Measurements from ENCODE around the gene PARP15. TPM values are rescaled to one million over a fixed set of nuclear protein-coding genes. Genes with fewer than 3 reads are reported as not detected.

The PARP15 gene
- total and polyA plus RNA-seq, 2 donors (not counting 3 experiments of a cell fraction or from before 2014, with no cell fraction given), result 0.81 to 1.4 TPM

DNA sequence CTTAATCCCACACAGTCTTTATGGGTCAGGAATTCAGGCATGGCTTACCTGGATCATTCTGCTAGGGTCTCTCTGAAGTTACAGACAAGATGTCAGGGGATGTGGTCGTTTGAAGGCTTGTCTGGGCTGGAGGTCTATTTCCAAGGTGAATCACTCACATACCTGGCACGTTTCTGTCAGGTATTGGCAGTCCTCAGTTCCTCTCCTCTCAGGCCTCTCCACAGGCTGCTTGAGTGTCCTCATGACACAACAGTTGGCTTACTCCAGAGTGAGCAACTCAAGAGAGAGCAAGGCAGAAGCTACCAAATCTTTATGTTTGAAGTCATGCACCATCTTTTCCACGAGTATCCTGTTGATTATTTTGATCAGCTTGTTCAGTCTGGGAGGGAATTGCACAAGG lies 59.2 kb downstream of the PARP15 start:
- no TSS peak for BruUV-seq (replicated peaks)
- no peak overlapping the region for H3K4me3 ChIP-seq (replicated peaks in 1 of 3; ENCODE audit: insufficient read depth in 1 of 3, low read depth in 1 of 3, low read length in 3 of 3)
- H3K79me2 ChIP-seq (ENCODE audit: control insufficient read depth, insufficient read depth, low read length), result no peaks in the 10 kb centered on the region
- CTCF ChIA-PET, result interaction anchor here (1.3 kb wide), 1 partner anchor 12 kb away, joined by 3 read pairs; no protein-coding TSS in a partner anchor
- DNase-seq (ENCODE audit: low read depth, low spot score) (no peak), FAIRE-seq (no peak)
- intact Hi-C loops (cut with micrococcal nuclease) (no loop called here), dilution Hi-C loops (cut with MboI; ENCODE audit: extremely low pct_ligation_motif_present, low sequenced_read_pairs) (no loop called here)
- POLR2A ChIA-PET, result no interaction called here
- H3K9ac ChIP-seq (replicated peaks; ENCODE audit: extremely low read depth, insufficient read depth, low read length), result no peak overlapping the region
- no peaks in the 10 kb centered on the region for H3K9me3 ChIP-seq (replicated peaks; ENCODE audit: control insufficient read depth, insufficient read depth, low read length)
- H3K4me2 ChIP-seq (ENCODE audit: insufficient read depth, low read length), result no peak overlapping the region
- H3K36me3 ChIP-seq (ENCODE audit: control insufficient read depth in 2 of 2, extremely low read depth in 1 of 2, insufficient read depth in 2 of 2, low read length in 2 of 2), result no peaks in the 10 kb centered on the region
- H2AFZ ChIP-seq (ENCODE audit: low read depth, low read length), result no peak overlapping the region
- H3K4me1 ChIP-seq (ENCODE audit: control insufficient read depth, extremely low read depth, insufficient read depth, low read length), result no peaks in the 10 kb centered on the region
- H3K27ac ChIP-seq (ENCODE audit: insufficient read depth, low read depth, low read length), result no peak overlapping the region
- no peak for TF ChIP-seq MYC (IDR thresholded peaks at IDR 0.05; ENCODE audit: low read depth, low read length)
- TF ChIP-seq, protein P1, sequence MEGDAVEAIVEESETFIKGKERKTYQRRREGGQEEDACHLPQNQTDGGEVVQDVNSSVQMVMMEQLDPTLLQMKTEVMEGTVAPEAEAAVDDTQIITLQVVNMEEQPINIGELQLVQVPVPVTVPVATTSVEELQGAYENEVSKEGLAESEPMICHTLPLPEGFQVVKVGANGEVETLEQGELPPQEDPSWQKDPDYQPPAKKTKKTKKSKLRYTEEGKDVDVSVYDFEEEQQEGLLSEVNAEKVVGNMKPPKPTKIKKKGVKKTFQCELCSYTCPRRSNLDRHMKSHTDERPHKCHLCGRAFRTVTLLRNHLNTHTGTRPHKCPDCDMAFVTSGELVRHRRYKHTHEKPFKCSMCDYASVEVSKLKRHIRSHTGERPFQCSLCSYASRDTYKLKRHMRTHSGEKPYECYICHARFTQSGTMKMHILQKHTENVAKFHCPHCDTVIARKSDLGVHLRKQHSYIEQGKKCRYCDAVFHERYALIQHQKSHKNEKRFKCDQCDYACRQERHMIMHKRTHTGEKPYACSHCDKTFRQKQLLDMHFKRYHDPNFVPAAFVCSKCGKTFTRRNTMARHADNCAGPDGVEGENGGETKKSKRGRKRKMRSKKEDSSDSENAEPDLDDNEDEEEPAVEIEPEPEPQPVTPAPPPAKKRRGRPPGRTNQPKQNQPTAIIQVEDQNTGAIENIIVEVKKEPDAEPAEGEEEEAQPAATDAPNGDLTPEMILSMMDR (IDR thresholded peaks at IDR 0.05; ENCODE audit: extremely low read depth in 1 of 2, insufficient read depth in 1 of 2, low read depth in 1 of 2, low read length in 2 of 2), result no peak
- no peak for TF ChIP-seq GATA2 (IDR thresholded peaks at IDR 0.05; ENCODE audit: insufficient read depth, insufficient read length, low read depth, low read length)
- TF ChIP-seq EZH2 (IDR thresholded peaks at IDR 0.05; ENCODE audit: borderline replicate concordance, low read depth, low read length, severe bottlenecking), result no peak
- no peak for TF ChIP-seq FOS (IDR thresholded peaks at IDR 0.05; ENCODE audit: borderline replicate concordance, insufficient read depth, low read length)
- no peak for TF ChIP-seq POLR2A (IDR thresholded peaks at IDR 0.05; ENCODE audit: low read depth, low read length)
- no peak for TF ChIP-seq POLR2AphosphoS5 (IDR thresholded peaks at IDR 0.05; ENCODE audit: insufficient read depth, low read depth, low read length)
- TF ChIP-seq MAX (IDR thresholded peaks at IDR 0.05; ENCODE audit: insufficient read depth, insufficient read length), result no peak
- TF ChIP-seq JUN (IDR thresholded peaks at IDR 0.05; ENCODE audit: borderline replicate concordance, insufficient read depth, insufficient read length, low read depth), result no peak
- no peaks in the 10 kb centered on the region for H3K9me1 ChIP-seq (replicated peaks; ENCODE audit: control insufficient read depth, extremely low read depth, insufficient read depth, low read length)
- H4K20me1 ChIP-seq (replicated peaks; ENCODE audit: control insufficient read depth, extremely low read depth, insufficient read depth, low read length), result no peaks in the 10 kb centered on the region
- H3K27me3 ChIP-seq (ENCODE audit: control insufficient read depth in 2 of 2, insufficient read depth in 2 of 2, low read length in 2 of 2), result peaks cover 11 to 17% of the 10 kb centered on the region in 2 experiments

All from endothelial cell of umbilical vein (primary cell).